ENCODE data around the gene SASH1. TPM values are rescaled to one million over a fixed set of nuclear protein-coding genes. Genes with fewer than 3 reads are reported as not detected.
"Not testable (repeated sequence)": the region's sequence is repeated elsewhere in the genome, so short reads cannot be mapped to it uniquely, and the experiment has no call there.

The SASH1 gene
- polyA plus RNA-seq, 1 experiment = 32.2 TPM

- ChIA-PET POLR2A (no interaction called here), CTCF (interaction anchor here (0.6 to 3.9 kb wide), 28 partner anchors 9 to 938 kb away, joined by 3 to 38 read pairs (median 5); no protein-coding TSS in a partner anchor)
Observed at GRCh38 chr6:148578837-148579565, 236.4 kb downstream of the SASH1 start.

GRCh38 chr6:148580442-148580841 lies 237.8 kb downstream of the SASH1 start:
- Histone ChIP-seq H3K36me3 (ENCODE audit: control insufficient read depth, insufficient read depth, low read length) (no peaks in the 10 kb centered on the region), H3K27me3 (ENCODE audit: control insufficient read depth, insufficient read depth, low read length) (no peaks in the 10 kb centered on the region), H3K4me3 (ENCODE audit: low read depth, low read length) (no peak overlapping the region)
- DNase-seq (ENCODE audit: low read depth) = no peak
- no peak for TF ChIP-seq CTCF (IDR thresholded peaks at IDR 0.05; ENCODE audit: insufficient read depth, low read depth, low read length)
- ChIA-PET POLR2A (no interaction called here), CTCF (interaction anchor here (1.2 to 1.4 kb wide), 2 partner anchors 377 to 386 kb away, joined by 3 read pairs; no protein-coding TSS in a partner anchor)

More at GRCh38 chr6:148578837-148579565, 236.4 kb downstream of the SASH1 start:
- no peaks in the 10 kb centered on the region for H3K36me3 ChIP-seq (ENCODE audit: control insufficient read depth, insufficient read depth, low read length)
- no peak for TF ChIP-seq CTCF (IDR thresholded peaks at IDR 0.05; ENCODE audit: insufficient read depth, low read depth, low read length)
- no peak for DNase-seq (ENCODE audit: low read depth)
- no peak overlapping the region for H3K4me3 ChIP-seq (ENCODE audit: low read depth, low read length)
- no peaks in the 10 kb centered on the region for H3K27me3 ChIP-seq (ENCODE audit: control insufficient read depth, insufficient read depth, low read length)

GRCh38 chr6:148583631-148584030 lies 241.0 kb downstream of the SASH1 start:
- Histone ChIP-seq H3K36me3 (ENCODE audit: control insufficient read depth, insufficient read depth, low read length) (no peaks in the 10 kb centered on the region), H3K4me3 (ENCODE audit: low read depth, low read length) (no peak overlapping the region), H3K27me3 (ENCODE audit: control insufficient read depth, insufficient read depth, low read length) (no peaks in the 10 kb centered on the region)
- CTCF ChIA-PET = no interaction called here
- TF ChIP-seq CTCF (IDR thresholded peaks at IDR 0.05; ENCODE audit: insufficient read depth, low read depth, low read length) = no peak
- POLR2A ChIA-PET = interaction anchor here (0.6 kb wide), 1 partner anchor 9 kb away, joined by 5 read pairs; no protein-coding TSS in a partner anchor
- DNase-seq (ENCODE audit: low read depth) = no peak

- DNase-seq (ENCODE audit: low read depth); POLR2A ChIA-PET; CTCF ChIA-PET; H3K36me3 ChIP-seq (ENCODE audit: control insufficient read depth, insufficient read depth, low read length); H3K27me3 ChIP-seq (ENCODE audit: control insufficient read depth, insufficient read depth, low read length); H3K4me3 ChIP-seq (ENCODE audit: low read depth, low read length): not testable (repeated sequence)
Observed at GRCh38 chr6:148585641-148586040, 243.0 kb downstream of the SASH1 start.

GRCh38 chr6:148590883-148591282 lies 248.2 kb downstream of the SASH1 start:
- Histone ChIP-seq H3K4me3 (ENCODE audit: low read depth, low read length) (no peak overlapping the region), H3K27me3 (ENCODE audit: control insufficient read depth, insufficient read depth, low read length) (no peaks in the 10 kb centered on the region; the same call in 1 of the 2 replicates), H3K36me3 (ENCODE audit: control insufficient read depth, insufficient read depth, low read length) (no peaks in the 10 kb centered on the region)
- DNase-seq (ENCODE audit: low read depth) = no peak
- ChIA-PET CTCF (no interaction called here), POLR2A (no interaction called here)
- no peak for TF ChIP-seq CTCF (IDR thresholded peaks at IDR 0.05; ENCODE audit: insufficient read depth, low read depth, low read length)

GRCh38 chr6:148591656-148592055 lies 249.0 kb downstream of the SASH1 start:
- no peak for DNase-seq (ENCODE audit: low read depth)
- ChIA-PET POLR2A (no interaction called here), CTCF (no interaction called here)
- Histone ChIP-seq H3K4me3 (ENCODE audit: low read depth, low read length) (no peak overlapping the region), H3K27me3 (ENCODE audit: control insufficient read depth, insufficient read depth, low read length) (no peaks in the 10 kb centered on the region; the same call in 1 of the 2 replicates), H3K36me3 (ENCODE audit: control insufficient read depth, insufficient read depth, low read length) (no peaks in the 10 kb centered on the region)
- no peak for TF ChIP-seq CTCF (IDR thresholded peaks at IDR 0.05; ENCODE audit: insufficient read depth, low read depth, low read length)

Data from BJ (cell line).